ENCODE measurements around the gene XPO6.
"Not testable (repeated sequence)": the region's sequence is repeated elsewhere in the genome, so short reads cannot be mapped to it uniquely, and the experiment has no call there.

XPO6 gene

GRCh38 chr16:28255838-28256237 is 44.1 kb upstream of the XPO6 start:
- no peak for TF ChIP-seq CTCF (IDR thresholded peaks at IDR 0.05; ENCODE audit: insufficient read depth, missing control alignments)
- no peak for FAIRE-seq
- DNase-seq (ENCODE audit: insufficient read length, low spot score) = no peak

- TF ChIP-seq CTCF (IDR thresholded peaks at IDR 0.05; ENCODE audit: insufficient read depth, missing control alignments) = no peak
- FAIRE-seq (no peak), DNase-seq (ENCODE audit: insufficient read length, low spot score) (no peak)
Measured at GRCh38 chr16:28254158-28254557, 42.4 kb upstream of the XPO6 start.

- no peak for DNase-seq (ENCODE audit: insufficient read length, low spot score)
- TF ChIP-seq CTCF (IDR thresholded peaks at IDR 0.05; ENCODE audit: insufficient read depth, missing control alignments) = no peak
- no peak for FAIRE-seq
Measured at GRCh38 chr16:28250999-28251398, 39.2 kb upstream of the XPO6 start.

- not testable (repeated sequence) for FAIRE-seq; DNase-seq (ENCODE audit: insufficient read length, low spot score)
Measured at GRCh38 chr16:28249483-28249882, 37.7 kb upstream of the XPO6 start.

GRCh38 chr16:28241924-28242323 is 30.2 kb upstream of the XPO6 start:
- TF ChIP-seq CTCF (IDR thresholded peaks at IDR 0.05; ENCODE audit: insufficient read depth, missing control alignments) = no peak
- FAIRE-seq = no peak
- DNase-seq (ENCODE audit: insufficient read length, low spot score) = no peak

- FAIRE-seq = no peak
- no peak for TF ChIP-seq CTCF (IDR thresholded peaks at IDR 0.05; ENCODE audit: insufficient read depth, missing control alignments)
- no peak for DNase-seq (ENCODE audit: insufficient read length, low spot score)
Measured at GRCh38 chr16:28237754-28238357, 26.1 kb upstream of the XPO6 start.

- no peak for TF ChIP-seq CTCF (IDR thresholded peaks at IDR 0.05; ENCODE audit: insufficient read depth, missing control alignments)
- DNase-seq (ENCODE audit: insufficient read length, low spot score) = no peak
- no peak for FAIRE-seq
Measured at GRCh38 chr16:28231763-28232162, 20.0 kb upstream of the XPO6 start.

GRCh38 chr16:28223909-28224308 is 12.1 kb upstream of the XPO6 start:
- FAIRE-seq; DNase-seq (ENCODE audit: insufficient read length, low spot score): not testable (repeated sequence)

GRCh38 chr16:28219777-28220176 is 8.0 kb upstream of the XPO6 start:
- not testable (repeated sequence) for FAIRE-seq

More at GRCh38 chr16:28219777-28220176, 8.0 kb upstream of the XPO6 start:
- not testable (repeated sequence) for DNase-seq (ENCODE audit: insufficient read length, low spot score)
